ENCODE data around the gene ADAMTSL1. TPM values are rescaled to one million over a fixed set of nuclear protein-coding genes. Genes with fewer than 3 reads are reported as not detected.

The ADAMTSL1 gene
- total and polyA plus RNA-seq, 12 donors, result 0.37 to 5.2 (median 1.9) TPM

DNA sequence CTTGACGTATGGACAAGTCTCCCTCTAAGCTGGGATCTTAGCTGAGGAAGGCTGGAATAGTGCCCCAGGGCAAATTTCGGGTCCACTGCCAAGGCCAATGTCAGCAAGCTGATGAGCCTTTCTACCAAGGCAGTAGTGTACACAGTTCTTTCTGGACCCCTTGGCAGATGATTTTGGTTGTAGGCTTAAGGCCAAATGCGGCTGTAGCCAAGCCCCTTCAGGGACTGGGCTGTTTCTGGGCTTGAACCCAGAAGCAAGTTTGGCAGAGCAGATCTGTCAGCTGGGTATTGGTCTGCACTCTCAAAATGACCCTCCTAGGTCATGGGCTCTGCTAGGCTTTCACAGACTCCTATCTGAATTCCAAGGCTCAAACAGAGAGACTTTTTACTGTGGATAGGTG, 121.6 kb downstream of the ADAMTSL1 start:
- no peak overlapping the region for H3K27ac ChIP-seq
- H3K4me3 ChIP-seq, result no peak overlapping the region
- no peaks in the 10 kb centered on the region for H3K27me3 ChIP-seq
- peaks cover 0 to 48% (median 25%) of the 10 kb centered on the region in 11 donors for H3K9me3 ChIP-seq
- ATAC-seq (peak in 4 of 8 donors; percentile 18 to 62 (median 36)), DNase-seq (no peak)
- 57 to 80% methylated on average over 3 of the region's 3 CpGs for WGBS, 2 donors
- TF ChIP-seq, protein P1, sequence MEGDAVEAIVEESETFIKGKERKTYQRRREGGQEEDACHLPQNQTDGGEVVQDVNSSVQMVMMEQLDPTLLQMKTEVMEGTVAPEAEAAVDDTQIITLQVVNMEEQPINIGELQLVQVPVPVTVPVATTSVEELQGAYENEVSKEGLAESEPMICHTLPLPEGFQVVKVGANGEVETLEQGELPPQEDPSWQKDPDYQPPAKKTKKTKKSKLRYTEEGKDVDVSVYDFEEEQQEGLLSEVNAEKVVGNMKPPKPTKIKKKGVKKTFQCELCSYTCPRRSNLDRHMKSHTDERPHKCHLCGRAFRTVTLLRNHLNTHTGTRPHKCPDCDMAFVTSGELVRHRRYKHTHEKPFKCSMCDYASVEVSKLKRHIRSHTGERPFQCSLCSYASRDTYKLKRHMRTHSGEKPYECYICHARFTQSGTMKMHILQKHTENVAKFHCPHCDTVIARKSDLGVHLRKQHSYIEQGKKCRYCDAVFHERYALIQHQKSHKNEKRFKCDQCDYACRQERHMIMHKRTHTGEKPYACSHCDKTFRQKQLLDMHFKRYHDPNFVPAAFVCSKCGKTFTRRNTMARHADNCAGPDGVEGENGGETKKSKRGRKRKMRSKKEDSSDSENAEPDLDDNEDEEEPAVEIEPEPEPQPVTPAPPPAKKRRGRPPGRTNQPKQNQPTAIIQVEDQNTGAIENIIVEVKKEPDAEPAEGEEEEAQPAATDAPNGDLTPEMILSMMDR (IDR thresholded peaks at IDR 0.05), result no peak
- peaks cover 0 to 11% (median 0%) of the 10 kb centered on the region in 9 donors for H3K4me1 ChIP-seq
- intact Hi-C loops (cut with DNase I), result no loop called here
- no peaks in the 10 kb centered on the region for H3K36me3 ChIP-seq

DNA sequence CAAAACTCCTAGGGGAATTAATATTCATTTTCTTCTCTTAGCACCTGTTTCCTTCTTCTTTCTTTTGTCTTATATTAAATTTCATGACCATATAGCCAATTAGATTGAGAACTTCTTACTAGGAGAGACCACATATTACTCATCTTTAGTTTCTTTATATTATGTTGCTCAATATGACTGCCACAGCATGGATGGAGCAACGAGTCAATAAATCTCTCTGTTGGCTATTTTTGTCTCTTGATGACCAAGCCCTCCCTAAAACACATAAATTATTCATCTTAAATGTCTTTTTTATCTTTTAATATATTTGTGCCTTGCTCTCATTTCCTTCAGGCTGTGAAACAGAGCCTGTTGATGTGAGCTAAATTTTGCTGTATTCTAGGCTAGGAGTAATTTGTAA, 123.0 kb downstream of the ADAMTSL1 start:
- ATAC-seq, result no peak
- no peak overlapping the region for H3K27ac ChIP-seq

DNA sequence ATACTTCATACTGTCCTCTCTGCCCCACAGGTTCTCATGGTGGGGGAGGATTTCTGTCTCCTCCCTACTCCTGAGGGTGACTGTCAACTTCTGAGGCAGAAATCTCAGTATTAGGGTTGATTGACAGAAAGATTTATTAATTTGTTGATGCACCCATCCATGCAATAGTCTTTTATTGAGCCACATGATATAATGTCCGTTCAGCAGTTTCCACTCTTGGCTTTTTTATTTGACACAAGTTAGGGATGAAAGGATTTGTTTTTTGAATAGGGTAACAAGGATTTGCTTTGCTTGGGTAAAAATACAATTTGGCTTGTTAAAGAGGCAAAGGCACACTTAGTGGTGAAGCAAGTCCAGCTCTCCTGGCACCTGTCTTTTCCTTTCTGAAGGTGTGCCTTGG, 125.0 kb downstream of the ADAMTSL1 start:
- TF ChIP-seq, protein P1 (IDR thresholded peaks at IDR 0.05), result no peak
- Histone ChIP-seq H3K4me1 (peaks cover 0 to 21% (median 0%) of the 10 kb centered on the region in 9 donors), H3K36me3 (no peaks in the 10 kb centered on the region), H3K4me3 (no peak overlapping the region), H3K27me3 (no peaks in the 10 kb centered on the region), H3K9me3 (peaks cover 0 to 20% (median 7%) of the 10 kb centered on the region in 11 donors), H3K27ac (no peak overlapping the region)
- DNase-seq (no peak), ATAC-seq (no peak)
- intact Hi-C loops (cut with DNase I), result no loop called here
- 95 to 97% methylated on average over 1 of the region's 1 CpG for WGBS, 2 donors

More for the DNA sequence above, 123.0 kb downstream of the ADAMTSL1 start:
- TF ChIP-seq, protein P1 (IDR thresholded peaks at IDR 0.05), result no peak
- Histone ChIP-seq H3K27me3 (no peaks in the 10 kb centered on the region), H3K4me1 (peaks cover 0 to 21% (median 0%) of the 10 kb centered on the region in 9 donors), H3K36me3 (no peaks in the 10 kb centered on the region), H3K4me3 (no peak overlapping the region), H3K9me3 (peaks cover 0 to 35% (median 13%) of the 10 kb centered on the region in 11 donors)
- WGBS, 2 donors, result 65 to 73% methylated on average over 1 of the region's 1 CpG
- intact Hi-C loops (cut with DNase I), result no loop called here
- DNase-seq, result no peak

- H3K27me3 ChIP-seq, result no peaks in the 10 kb centered on the region
- H3K4me1 ChIP-seq, result peaks cover 0 to 32% (median 7%) of the 10 kb centered on the region in 9 donors
- peaks cover 0 to 6% (median 0%) of the 10 kb centered on the region in 11 donors for H3K9me3 ChIP-seq
- H3K27ac ChIP-seq, result no peak overlapping the region
- no peak for ATAC-seq
- DNase-seq, result no peak
- no peak overlapping the region for H3K4me3 ChIP-seq
- no peaks in the 10 kb centered on the region for H3K36me3 ChIP-seq
- intact Hi-C loops (cut with DNase I), result no loop called here
- TF ChIP-seq, protein P1 (IDR thresholded peaks at IDR 0.05), result no peak
Measured at GRCh38 chr9:18601026-18601425, 127.1 kb downstream of the ADAMTSL1 start.
